T47D (cell line): ENCODE data around the gene TMEM63B.

Experiments
- DNase-seq, 2 experiments: peaks; one replicate each; pipeline versions ENCODE4 v3.0.0 to v3.0.0-alpha.2; 2011 to 2012; ENCODE audit warnings: low read depth in 1 of 2, low spot score in 1 of 2
- JUND ChIP-seq: IDR thresholded peaks from 2 replicates; pipeline ENCODE4 v1.6.1; 2012; ENCODE audit warnings: low read depth
- in situ Hi-C: cut with HindIII; loops from 2 replicates; pipeline ENCODE4 v1.10.0; 2016; ENCODE audit warnings: low sequenced_read_pairs, low pct_unique_long_range_greater_than_20kb

TMEM63B gene

GRCh38 chr6:44146685-44147084, 19.3 kb downstream of the TMEM63B start:
- in situ Hi-C loops: no loop called here
- TF ChIP-seq JUND: no peak
- DNase-seq: no peak

- in situ Hi-C loops: no loop called here
- TF ChIP-seq JUND: no peak
- no peak for DNase-seq
Measured at GRCh38 chr6:44147256-44147655, 19.9 kb downstream of the TMEM63B start.

- TF ChIP-seq JUND: no peak
- in situ Hi-C loops: no loop called here
- DNase-seq: no peak
Measured at GRCh38 chr6:44148306-44148705, 21.0 kb downstream of the TMEM63B start.

- TF ChIP-seq JUND: no peak
- DNase-seq: no peak
- in situ Hi-C loops: no loop called here
Measured at GRCh38 chr6:44149369-44150012, 22.1 kb downstream of the TMEM63B start.

GRCh38 chr6:44150317-44150917, 23.1 kb downstream of the TMEM63B start:
- no peak for DNase-seq
- no peak for TF ChIP-seq JUND
- in situ Hi-C loops: no loop called here

- in situ Hi-C loops: no loop called here
- no peak for TF ChIP-seq JUND
- DNase-seq: peak; percentile 56 to 61
Measured at GRCh38 chr6:44151348-44152108, 24.2 kb downstream of the TMEM63B start.

GRCh38 chr6:44152109-44152461, 24.7 kb downstream of the TMEM63B start:
- in situ Hi-C loops: no loop called here

GRCh38 chr6:44152533-44152932, 25.2 kb downstream of the TMEM63B start:
- no peak for TF ChIP-seq JUND
- in situ Hi-C loops: no loop called here
- DNase-seq: no peak

More at GRCh38 chr6:44152109-44152461, 24.7 kb downstream of the TMEM63B start:
- no peak for TF ChIP-seq JUND
- DNase-seq: no peak

- no peak for TF ChIP-seq JUND
- in situ Hi-C loops: no loop called here
- no peak for DNase-seq
Measured at GRCh38 chr6:44154067-44154466, 26.7 kb downstream of the TMEM63B start.

GRCh38 chr6:44156494-44157151, 29.3 kb downstream of the TMEM63B start:
- peak; percentile 47 to 78 for DNase-seq
- in situ Hi-C loops: no loop called here
- TF ChIP-seq JUND: no peak

GRCh38 chr6:44157152-44157521, 29.8 kb downstream of the TMEM63B start:
- no peak for TF ChIP-seq JUND
- in situ Hi-C loops: no loop called here

GRCh38 chr6:44158770-44159228, 31.4 kb downstream of the TMEM63B start, which contains the start of gene CAPN11:
TSS of gene CAPN11 (plus strand) at chr6:44158820. CDS start at chr6:44158849, 29 bp downstream.
- in situ Hi-C loops: no loop called here
- no peak for TF ChIP-seq JUND
- DNase-seq: no peak

More at GRCh38 chr6:44157152-44157521, 29.8 kb downstream of the TMEM63B start:
- DNase-seq: no peak

- DNase-seq: no peak
Measured at GRCh38 chr6:44161997-44162338, 34.6 kb downstream of the TMEM63B start.

More at GRCh38 chr6:44161997-44162338, 34.6 kb downstream of the TMEM63B start:
- TF ChIP-seq JUND: no peak
- in situ Hi-C loops: no loop called here
